ENCODE results near the gene SLC13A1. TPM values are rescaled to one million over a fixed set of nuclear protein-coding genes. Genes with fewer than 3 reads are reported as not detected.
A peak's percentile ranks its signal among the peaks of the same experiment; 100 is the strongest.

Gene SLC13A1, protein sequence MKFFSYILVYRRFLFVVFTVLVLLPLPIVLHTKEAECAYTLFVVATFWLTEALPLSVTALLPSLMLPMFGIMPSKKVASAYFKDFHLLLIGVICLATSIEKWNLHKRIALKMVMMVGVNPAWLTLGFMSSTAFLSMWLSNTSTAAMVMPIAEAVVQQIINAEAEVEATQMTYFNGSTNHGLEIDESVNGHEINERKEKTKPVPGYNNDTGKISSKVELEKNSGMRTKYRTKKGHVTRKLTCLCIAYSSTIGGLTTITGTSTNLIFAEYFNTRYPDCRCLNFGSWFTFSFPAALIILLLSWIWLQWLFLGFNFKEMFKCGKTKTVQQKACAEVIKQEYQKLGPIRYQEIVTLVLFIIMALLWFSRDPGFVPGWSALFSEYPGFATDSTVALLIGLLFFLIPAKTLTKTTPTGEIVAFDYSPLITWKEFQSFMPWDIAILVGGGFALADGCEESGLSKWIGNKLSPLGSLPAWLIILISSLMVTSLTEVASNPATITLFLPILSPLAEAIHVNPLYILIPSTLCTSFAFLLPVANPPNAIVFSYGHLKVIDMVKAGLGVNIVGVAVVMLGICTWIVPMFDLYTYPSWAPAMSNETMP
- not detected for polyA plus RNA-seq (2012; ENCODE audit: insufficient read depth, insufficient read length, low read depth)

DNA sequence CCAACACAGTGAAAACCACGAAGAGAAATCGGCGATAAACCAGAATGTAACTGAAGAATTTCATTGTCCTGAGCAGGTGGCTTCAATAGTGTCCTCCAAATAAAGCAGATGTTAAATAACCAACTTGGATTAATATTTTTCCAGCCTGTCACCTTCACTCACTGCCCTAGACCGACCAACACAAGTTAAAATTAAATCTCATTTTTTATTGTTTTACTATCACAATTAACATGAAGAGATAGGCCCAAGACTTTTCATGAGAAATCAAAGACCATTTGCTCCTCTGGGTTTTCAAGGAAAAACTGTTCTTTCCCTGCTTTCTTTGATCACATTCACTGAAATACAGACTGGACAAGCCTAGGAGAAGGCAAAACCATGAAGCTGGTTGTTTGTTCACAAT is at the start of gene SLC13A1:
Gene SLC13A1 (minus strand): TSS at position 87 of the 400 bp plus-strand sequence. CDS start 23 bp downstream, at position 64.
- H3K36me3 ChIP-seq: no peaks in the 10 kb centered on the region
- H3K9me3 ChIP-seq: no peaks in the 10 kb centered on the region
- H3K4me1 ChIP-seq: peaks cover 6% of the 10 kb centered on the region; the same call in 1 of the 2 replicates
- no peaks in the 10 kb centered on the region for H3K27me3 ChIP-seq
- no peak within 1 kb of the TSS for H3K4me3 ChIP-seq (ENCODE audit: low read depth, low read length)
- DNase-seq: no peak
- TF ChIP-seq, protein P1, sequence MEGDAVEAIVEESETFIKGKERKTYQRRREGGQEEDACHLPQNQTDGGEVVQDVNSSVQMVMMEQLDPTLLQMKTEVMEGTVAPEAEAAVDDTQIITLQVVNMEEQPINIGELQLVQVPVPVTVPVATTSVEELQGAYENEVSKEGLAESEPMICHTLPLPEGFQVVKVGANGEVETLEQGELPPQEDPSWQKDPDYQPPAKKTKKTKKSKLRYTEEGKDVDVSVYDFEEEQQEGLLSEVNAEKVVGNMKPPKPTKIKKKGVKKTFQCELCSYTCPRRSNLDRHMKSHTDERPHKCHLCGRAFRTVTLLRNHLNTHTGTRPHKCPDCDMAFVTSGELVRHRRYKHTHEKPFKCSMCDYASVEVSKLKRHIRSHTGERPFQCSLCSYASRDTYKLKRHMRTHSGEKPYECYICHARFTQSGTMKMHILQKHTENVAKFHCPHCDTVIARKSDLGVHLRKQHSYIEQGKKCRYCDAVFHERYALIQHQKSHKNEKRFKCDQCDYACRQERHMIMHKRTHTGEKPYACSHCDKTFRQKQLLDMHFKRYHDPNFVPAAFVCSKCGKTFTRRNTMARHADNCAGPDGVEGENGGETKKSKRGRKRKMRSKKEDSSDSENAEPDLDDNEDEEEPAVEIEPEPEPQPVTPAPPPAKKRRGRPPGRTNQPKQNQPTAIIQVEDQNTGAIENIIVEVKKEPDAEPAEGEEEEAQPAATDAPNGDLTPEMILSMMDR (IDR thresholded peaks at IDR 0.05; ENCODE audit: low read depth, low read length): no peak

- TF ChIP-seq, protein P1 (IDR thresholded peaks at IDR 0.05; ENCODE audit: low read depth, low read length): no peak
- no peak overlapping the region for H3K4me3 ChIP-seq (ENCODE audit: low read depth, low read length)
- peaks cover 34% of the 10 kb centered on the region for H3K4me1 ChIP-seq
- no peaks in the 10 kb centered on the region for H3K27me3 ChIP-seq
- H3K9me3 ChIP-seq: no peaks in the 10 kb centered on the region
- H3K36me3 ChIP-seq: no peaks in the 10 kb centered on the region
- DNase-seq: no peak
Measured at GRCh38 chr7:123244768-123245167, 45.0 kb upstream of the SLC13A1 start.

- TF ChIP-seq, protein P1 (IDR thresholded peaks at IDR 0.05; ENCODE audit: low read depth, low read length): no peak
Measured at GRCh38 chr7:123242467-123243092, 42.8 kb upstream of the SLC13A1 start.

DNA sequence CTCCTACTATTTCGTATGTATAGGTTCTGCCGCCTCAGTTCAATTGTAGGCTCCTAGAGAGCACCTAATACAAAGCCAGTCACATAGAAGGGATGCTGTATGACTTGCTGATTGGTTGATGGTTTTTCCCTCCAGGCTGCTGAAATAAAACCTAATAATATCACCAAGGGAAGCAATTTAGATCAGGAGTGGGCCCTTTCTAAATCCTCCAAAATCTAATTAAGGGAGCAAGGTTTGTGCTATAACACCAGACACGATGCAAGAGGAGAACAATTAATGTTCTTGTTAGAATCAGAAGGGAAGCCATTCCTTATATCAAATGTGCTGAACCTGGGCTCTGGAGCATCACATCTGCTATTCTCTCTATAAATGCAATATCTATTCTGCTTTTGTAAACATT is 42.0 kb upstream of the SLC13A1 start:
- Histone ChIP-seq H3K4me3 (ENCODE audit: low read depth, low read length) (peak overlapping the region; percentile 38), H3K4me1 (peaks cover 34% of the 10 kb centered on the region), H3K9me3 (no peaks in the 10 kb centered on the region), H3K36me3 (no peaks in the 10 kb centered on the region), H3K27me3 (no peaks in the 10 kb centered on the region)
- peak; percentile 28 for DNase-seq
- TF ChIP-seq, protein P1 (IDR thresholded peaks at IDR 0.05; ENCODE audit: low read depth, low read length): no peak

More at GRCh38 chr7:123242467-123243092, 42.8 kb upstream of the SLC13A1 start:
- no peaks in the 10 kb centered on the region for H3K36me3 ChIP-seq
- H3K4me3 ChIP-seq (ENCODE audit: low read depth, low read length): peak overlapping the region; percentile 38
- no peaks in the 10 kb centered on the region for H3K9me3 ChIP-seq
- peak; percentile 18 for DNase-seq
- peaks cover 34% of the 10 kb centered on the region for H3K4me1 ChIP-seq
- H3K27me3 ChIP-seq: no peaks in the 10 kb centered on the region

DNA sequence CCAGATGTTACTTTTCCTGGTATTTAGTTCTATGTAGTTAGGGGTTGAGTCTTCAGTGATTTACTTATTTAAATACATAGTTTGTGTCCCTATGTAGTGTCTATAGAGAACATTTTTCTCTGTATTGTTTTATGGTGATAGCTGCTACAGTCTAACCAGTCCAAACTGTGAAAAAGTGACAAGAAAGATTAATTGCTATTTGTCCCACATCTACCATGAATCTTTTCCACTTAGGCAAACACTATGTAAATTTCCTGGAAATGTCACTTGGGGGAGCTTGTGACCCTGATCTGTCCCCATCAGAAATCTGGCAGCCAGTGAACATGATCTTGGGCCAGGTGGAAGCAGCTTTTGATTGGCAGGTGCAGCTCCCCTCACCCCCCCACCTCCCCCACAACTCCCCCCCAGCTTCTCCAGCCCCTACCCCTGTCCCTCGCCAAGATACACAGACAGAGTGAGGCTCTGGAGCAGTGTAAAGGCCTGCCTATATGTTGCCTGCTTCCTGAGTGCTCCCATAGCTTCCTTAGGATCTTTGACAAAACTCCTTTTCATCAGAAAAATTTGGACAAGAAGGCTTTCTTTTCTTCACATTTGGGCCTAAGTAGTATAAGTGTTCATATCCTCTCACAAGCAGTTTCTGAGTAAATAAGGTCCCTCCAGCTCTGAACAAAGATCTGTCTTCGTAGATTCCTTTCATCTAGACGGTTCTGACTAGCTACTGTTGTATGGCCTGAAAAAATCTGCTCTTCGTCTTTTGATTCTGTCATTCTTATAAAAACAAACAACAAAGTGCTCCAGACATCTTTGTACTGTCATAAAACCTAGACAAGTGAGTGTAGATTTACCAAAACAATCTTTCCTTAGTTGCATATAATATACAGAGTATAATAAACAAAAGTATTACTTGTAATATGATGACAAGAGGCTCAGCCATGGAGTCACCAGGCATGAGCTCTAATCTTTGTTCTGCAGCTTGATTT is 31.5 kb upstream of the SLC13A1 start:
- Histone ChIP-seq H3K4me3 (ENCODE audit: low read depth, low read length) (no peak overlapping the region), H3K9me3 (no peaks in the 10 kb centered on the region; the same call in 1 of the 2 replicates), H3K36me3 (no peaks in the 10 kb centered on the region), H3K4me1 (peaks cover 14% of the 10 kb centered on the region), H3K27me3 (no peaks in the 10 kb centered on the region)
- DNase-seq: no peak
- TF ChIP-seq, protein P1 (IDR thresholded peaks at IDR 0.05; ENCODE audit: low read depth, low read length): no peak
